Colonic mucosa (tissue), 4 donors: ENCODE measurements around the gene CUX1. TPM values are rescaled to one million over a fixed set of nuclear protein-coding genes. Genes with fewer than 3 reads are reported as not detected.

ENCODE experiments used
- DNase-seq: peaks from one replicate; pipeline ENCODE4 v3.0.0-alpha.2; 2020
- H3K27ac ChIP-seq: fragments of 200-600 bp; one replicate; pipeline ENCODE4 v1.8.0; 2021
- H3K27me3 ChIP-seq: fragments of 200-600 bp; one replicate; pipeline ENCODE4 v1.8.0; 2021
- H3K36me3 ChIP-seq: fragments of 200-600 bp; one replicate; pipeline ENCODE4 v1.8.0; 2021
- H3K4me1 ChIP-seq: fragments of 200-600 bp; one replicate; pipeline ENCODE4 v1.8.0; 2021; ENCODE audit warnings: mild to moderate bottlenecking
- H3K4me3 ChIP-seq: fragments of 200-600 bp; one replicate; pipeline ENCODE4 v1.8.0; 2021
- H3K9ac ChIP-seq, 2 donors: one replicate each; pipeline ENCODE4 v1.7.0; 2013; ENCODE audit warnings: control low read depth in 2 of 2, low read depth in 2 of 2, low read length in 2 of 2
- H3K9me3 ChIP-seq: fragments of 200-600 bp; one replicate; pipeline ENCODE4 v1.8.0; 2021
- CTCF ChIP-seq: fragments of 200-600 bp; IDR thresholded peaks from one replicate; pipeline ENCODE4 v1.8.0; 2022; ENCODE audit warnings: antibody characterized with exemption, mild to moderate bottlenecking
- intact Hi-C: fragments of 100-400 bp; cut with DNase I; formaldehyde crosslinking; loops from one replicate; pipeline ENCODE4 v1.14.1; 2022
- total RNA-seq, 2 donors: library from RNA; stranded (reverse); fragmentation: NEBNext Ultra II Directional in 1 of 2; extraction: Animal tissue kit (Norgen Biotek cat#: 25700) in 1 of 2; gene quantifications; one replicate each; pipeline ENCODE4 v1.2.1, GENCODE V29; 2021
- donor health status: healthy.
- donor health status: DM: no; HTN: no; CAD: no.
- donor health status: DM: no; HTN: no; CAD: no.

Gene CUX1
- total RNA-seq, 2 donors from 2014 or later = 68.5 to 97.5 TPM

GRCh38 chr7:101890749-101891523, 73.5 kb downstream of the CUX1 start:
- TF ChIP-seq CTCF = no peak
- intact Hi-C loops = no loop called here

GRCh38 chr7:101891936-101892640, 74.7 kb downstream of the CUX1 start:
- Histone ChIP-seq H3K9ac (no peak overlapping the region), H3K4me1 (no peaks in the 10 kb centered on the region), H3K9me3 (no peaks in the 10 kb centered on the region), H3K27me3 (no peaks in the 10 kb centered on the region), H3K27ac (no peak overlapping the region), H3K4me3 (no peak overlapping the region), H3K36me3 (no peaks in the 10 kb centered on the region)
- TF ChIP-seq CTCF = no peak
- intact Hi-C loops = no loop called here
- DNase-seq = no peak

More at GRCh38 chr7:101890749-101891523, 73.5 kb downstream of the CUX1 start:
- Histone ChIP-seq H3K27ac (no peak overlapping the region), H3K4me1 (no peaks in the 10 kb centered on the region), H3K9me3 (no peaks in the 10 kb centered on the region), H3K9ac (no peak overlapping the region), H3K27me3 (no peaks in the 10 kb centered on the region), H3K36me3 (no peaks in the 10 kb centered on the region), H3K4me3 (no peak overlapping the region)
- no peak for DNase-seq

DNA sequence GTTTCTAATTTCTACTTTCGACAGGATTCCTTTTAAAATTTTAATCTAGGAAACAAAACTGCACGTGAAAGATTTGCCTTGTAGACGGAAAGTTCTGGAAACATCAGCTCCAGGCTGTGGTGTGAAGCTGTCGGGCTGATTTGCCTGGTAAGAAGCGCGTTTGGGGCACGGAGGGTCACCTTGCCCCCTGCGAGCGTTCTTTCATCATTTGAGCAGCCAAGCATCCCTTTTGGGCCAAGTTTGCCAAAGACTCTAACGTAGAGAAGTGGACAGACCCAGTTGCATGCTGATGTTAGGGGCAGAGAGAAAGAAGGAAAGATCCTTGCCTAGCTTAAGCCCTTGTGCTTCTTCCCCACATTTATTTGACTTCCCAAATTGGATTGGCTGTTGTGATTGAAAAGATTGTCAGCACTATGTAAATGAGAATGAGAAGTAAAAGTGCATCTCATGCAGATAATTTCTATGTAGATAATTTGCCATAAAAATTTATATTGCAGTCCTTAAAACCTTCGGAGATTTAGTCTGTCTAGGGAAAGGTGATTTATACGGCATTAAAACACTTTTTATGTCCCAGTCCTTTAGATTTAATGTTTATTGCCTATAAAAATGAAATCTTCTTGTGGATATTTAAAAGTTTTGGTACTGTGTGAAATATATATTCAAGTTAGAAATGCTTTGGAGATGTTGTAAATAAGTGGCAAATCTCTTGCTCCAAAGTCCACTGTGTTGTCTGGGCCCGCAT, 76.1 kb downstream of the CUX1 start:
- Histone ChIP-seq H3K4me1 (no peaks in the 10 kb centered on the region), H3K27me3 (no peaks in the 10 kb centered on the region), H3K4me3 (no peak overlapping the region), H3K36me3 (no peaks in the 10 kb centered on the region), H3K27ac (no peak overlapping the region), H3K9ac (no peak overlapping the region), H3K9me3 (no peaks in the 10 kb centered on the region)
- no peak for DNase-seq
- intact Hi-C loops = no loop called here
- TF ChIP-seq CTCF = no peak

DNA sequence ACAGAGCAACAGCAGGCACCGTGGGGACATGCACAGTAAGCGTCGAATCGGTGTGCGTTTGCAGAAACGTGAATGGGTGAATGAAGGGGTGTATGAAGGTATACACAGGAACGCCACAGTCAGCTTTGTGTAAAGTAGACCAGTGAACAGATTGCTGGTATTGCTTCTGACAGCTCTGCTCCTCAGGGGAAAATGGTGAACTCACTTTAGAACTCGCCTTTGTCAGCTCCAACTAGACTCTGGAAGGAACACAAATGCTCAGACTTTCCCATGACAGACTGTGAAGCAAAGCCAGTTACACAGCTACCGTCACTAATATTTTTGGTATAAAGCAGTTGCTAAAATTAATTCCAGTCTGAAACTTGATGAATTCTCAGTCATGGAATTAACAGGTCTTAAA, 78.9 kb downstream of the CUX1 start:
- no peak for DNase-seq
- no peak for TF ChIP-seq CTCF
- Histone ChIP-seq H3K27ac (no peak overlapping the region), H3K4me3 (no peak overlapping the region), H3K9ac (no peak overlapping the region), H3K9me3 (no peaks in the 10 kb centered on the region), H3K36me3 (no peaks in the 10 kb centered on the region), H3K27me3 (no peaks in the 10 kb centered on the region), H3K4me1 (no peaks in the 10 kb centered on the region)
- intact Hi-C loops = no loop called here

GRCh38 chr7:101896941-101897340, 79.5 kb downstream of the CUX1 start:
- no peak overlapping the region for H3K27ac ChIP-seq

More at GRCh38 chr7:101896941-101897340, 79.5 kb downstream of the CUX1 start:
- intact Hi-C loops = no loop called here
- no peak for DNase-seq
- TF ChIP-seq CTCF = no peak
- H3K4me1 ChIP-seq = no peaks in the 10 kb centered on the region
- no peak overlapping the region for H3K4me3 ChIP-seq
- H3K9me3 ChIP-seq = no peaks in the 10 kb centered on the region
- no peaks in the 10 kb centered on the region for H3K27me3 ChIP-seq
- no peak overlapping the region for H3K9ac ChIP-seq
- H3K36me3 ChIP-seq = no peaks in the 10 kb centered on the region
